NK-92 treated with Interleukin-12 subunit alpha and Interleukin-12 subunit beta, amount 100 ng/mL, for 24 hours (cell line): ENCODE results near the gene CLNK.

ENCODE experiments used
- DNase-seq: peaks from one replicate; lab custom pipeline; 2025; lab: John Stamatoyannopoulos, UW

CLNK gene

GRCh38 chr4:10701161-10701560 lies 16.6 kb upstream of the CLNK start:
- DNase-seq = no peak

DNA sequence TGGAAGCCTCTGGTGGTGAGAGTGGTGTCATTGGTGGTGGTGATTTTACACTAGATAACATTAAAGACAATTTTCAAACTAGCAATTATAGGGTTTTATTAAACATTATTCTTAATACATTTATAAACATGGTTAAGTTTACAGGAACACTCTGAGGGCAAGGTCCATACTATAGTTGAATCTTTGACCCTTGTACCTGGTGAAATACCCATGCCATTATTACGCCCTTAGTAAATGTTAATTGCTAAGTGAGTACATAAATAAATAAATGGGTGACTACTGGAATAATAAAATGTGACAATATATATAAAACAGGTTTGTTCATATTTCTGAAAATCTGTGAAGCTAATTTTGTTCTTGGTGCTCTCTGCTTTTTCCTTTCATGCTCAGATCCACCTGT lies 13.6 kb upstream of the CLNK start:
- no peak for DNase-seq

DNA sequence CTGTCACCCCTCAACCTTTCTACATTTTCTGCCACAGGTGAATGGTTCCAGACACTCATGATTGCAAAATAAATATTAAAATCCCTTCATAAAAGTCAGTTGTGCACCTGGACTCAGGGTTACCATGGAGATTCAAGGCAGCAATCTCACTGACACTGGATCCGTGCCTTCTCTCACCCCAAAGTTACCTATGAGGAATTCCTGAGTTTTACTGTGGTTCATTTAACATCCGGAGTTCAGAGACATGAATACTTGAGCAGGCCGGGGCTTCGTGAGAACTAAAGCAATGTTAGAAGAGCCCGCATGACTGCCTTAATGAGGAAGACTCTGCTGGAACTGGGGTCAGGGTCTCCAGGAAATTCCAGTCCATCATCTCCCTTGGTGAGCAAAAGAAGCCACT lies 12.5 kb upstream of the CLNK start:
- DNase-seq = no peak

GRCh38 chr4:10696253-10696652 lies 11.7 kb upstream of the CLNK start:
- no peak for DNase-seq

DNA sequence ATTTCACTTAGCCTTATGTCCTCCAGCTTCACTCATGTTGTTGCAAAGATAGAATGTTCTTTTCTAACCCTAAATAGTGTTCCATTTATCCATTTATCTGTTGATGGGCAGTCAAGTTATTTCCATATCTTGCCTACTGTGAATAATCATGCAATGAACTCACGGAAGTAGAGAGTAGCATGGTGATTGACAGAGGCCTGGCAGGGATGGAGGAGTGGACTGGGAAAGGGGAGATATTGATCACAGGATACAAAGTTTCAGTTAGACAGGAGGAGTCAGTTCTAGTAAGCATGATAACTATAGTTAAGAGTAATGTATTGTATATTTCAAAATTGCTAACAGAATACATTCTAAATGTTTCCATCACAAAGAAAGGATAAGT lies 10.3 kb upstream of the CLNK start:
- no peak for DNase-seq

DNA sequence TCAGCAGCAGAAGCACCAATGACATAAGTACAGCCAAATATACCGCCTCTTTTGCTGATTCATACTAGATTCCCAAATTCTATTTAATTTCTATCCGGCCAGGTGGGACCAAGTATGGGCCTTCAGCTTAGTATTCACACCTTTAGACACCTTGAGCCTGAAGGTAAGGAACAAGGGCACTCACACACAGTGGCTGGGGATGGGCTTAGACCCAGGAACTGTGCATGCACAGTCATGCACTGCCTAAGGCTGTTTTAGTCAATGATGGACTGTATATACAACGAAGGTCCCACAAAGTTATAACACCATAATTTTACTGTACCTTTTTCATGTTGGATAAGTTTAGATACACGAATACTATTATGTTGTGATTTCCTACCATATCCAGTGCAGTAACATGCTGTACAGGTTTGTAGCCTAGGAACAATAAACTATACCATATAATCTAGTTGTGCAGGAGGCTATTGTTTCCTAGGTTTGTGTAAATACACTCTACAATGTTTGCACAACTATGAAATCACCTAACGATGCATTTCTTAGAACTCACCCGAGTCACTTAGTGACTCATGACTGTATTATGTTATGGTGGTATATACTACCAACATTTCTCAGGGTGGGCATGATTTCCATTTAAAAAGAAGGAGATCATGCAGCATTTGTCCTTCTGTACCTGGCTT lies 9.7 kb upstream of the CLNK start:
- DNase-seq = no peak

GRCh38 chr4:10691651-10692050 lies 7.1 kb upstream of the CLNK start:
- no peak for DNase-seq

DNA sequence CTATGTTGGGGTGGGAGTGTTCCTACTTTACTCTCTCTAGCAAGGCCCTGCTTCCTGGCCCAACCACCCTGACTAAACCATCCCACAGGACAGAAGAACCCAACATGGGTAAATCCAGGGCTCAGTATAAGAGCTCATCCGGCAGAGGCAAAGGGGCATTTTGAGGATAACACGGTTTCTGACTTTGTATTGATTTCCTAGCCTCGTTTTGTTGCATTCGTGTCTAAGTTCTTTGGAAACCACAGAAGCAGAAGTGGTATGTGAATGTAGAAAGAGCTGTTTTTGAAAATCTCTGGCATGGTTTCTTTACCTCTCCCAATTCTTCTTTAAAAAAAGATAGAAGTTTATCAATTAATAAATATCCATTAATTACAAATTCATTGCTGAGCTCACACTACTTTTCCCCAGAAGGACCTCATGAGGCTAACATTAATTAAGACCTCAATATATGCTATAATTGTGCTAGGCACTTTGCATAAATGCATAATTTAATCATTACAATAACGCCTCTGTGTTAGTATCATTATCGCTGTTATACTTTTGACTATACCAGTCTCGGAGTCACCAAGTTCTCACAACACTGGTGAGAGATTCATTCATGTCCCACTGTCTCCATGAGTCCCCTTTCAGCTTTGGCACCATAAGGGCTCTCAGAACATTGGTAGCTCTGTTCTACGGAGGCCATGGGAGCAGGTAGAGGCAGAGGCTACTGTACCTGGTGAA lies 5.8 kb upstream of the CLNK start:
- no peak for DNase-seq

DNA sequence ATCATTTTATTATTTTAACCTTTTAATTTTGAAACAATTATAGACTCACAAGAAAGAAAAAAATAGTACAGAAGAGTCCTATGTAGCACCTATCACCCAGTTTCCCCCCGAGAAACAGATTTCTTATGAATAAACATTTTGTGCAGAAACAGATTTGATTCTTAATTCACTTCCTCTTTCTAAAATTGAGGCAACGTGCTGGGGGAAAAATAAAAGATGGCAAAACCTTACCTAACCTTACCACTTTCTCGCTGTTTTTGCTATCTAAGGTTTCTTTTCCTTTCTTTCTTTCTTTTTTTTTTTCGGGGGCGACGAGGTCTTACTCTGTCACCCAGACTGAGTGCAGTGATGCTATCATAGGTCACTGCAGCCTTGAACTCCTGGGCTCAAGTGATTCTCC lies 4.3 kb upstream of the CLNK start:
- DNase-seq = no peak

GRCh38 chr4:10688022-10688421 lies 3.5 kb upstream of the CLNK start:
- DNase-seq = no peak

- DNase-seq = no peak
Measured at GRCh38 chr4:10687526-10687925, 3.0 kb upstream of the CLNK start.

DNA sequence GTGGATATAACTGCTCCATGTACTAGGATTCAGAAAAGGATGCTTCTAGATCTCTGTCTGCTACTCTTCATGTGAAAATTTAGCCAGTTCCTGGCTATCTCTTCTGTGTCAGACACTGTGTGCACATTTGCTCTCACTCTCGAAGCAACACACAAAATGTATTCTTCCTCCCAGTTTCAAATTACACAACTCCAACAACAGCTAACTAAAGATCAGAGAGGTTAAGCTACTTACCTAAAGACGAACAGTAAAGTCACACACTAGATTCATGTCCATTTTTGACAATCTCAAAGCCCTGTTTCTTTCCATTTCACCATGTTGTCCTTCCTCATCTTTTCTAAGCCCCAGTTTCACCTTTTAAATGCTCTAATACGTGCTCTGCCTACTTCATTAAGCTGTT lies 2.2 kb downstream of the CLNK start:
- no peak for DNase-seq

- no peak for DNase-seq
Measured at GRCh38 chr4:10677796-10678497, 6.6 kb downstream of the CLNK start.

- DNase-seq = no peak
Measured at GRCh38 chr4:10673817-10674369, 10.7 kb downstream of the CLNK start.

- DNase-seq = no peak
Measured at GRCh38 chr4:10672379-10672778, 12.2 kb downstream of the CLNK start.

- DNase-seq = no peak
Measured at GRCh38 chr4:10671799-10672198, 12.8 kb downstream of the CLNK start.

- no peak for DNase-seq
Measured at GRCh38 chr4:10671366-10671765, 13.2 kb downstream of the CLNK start.

DNA sequence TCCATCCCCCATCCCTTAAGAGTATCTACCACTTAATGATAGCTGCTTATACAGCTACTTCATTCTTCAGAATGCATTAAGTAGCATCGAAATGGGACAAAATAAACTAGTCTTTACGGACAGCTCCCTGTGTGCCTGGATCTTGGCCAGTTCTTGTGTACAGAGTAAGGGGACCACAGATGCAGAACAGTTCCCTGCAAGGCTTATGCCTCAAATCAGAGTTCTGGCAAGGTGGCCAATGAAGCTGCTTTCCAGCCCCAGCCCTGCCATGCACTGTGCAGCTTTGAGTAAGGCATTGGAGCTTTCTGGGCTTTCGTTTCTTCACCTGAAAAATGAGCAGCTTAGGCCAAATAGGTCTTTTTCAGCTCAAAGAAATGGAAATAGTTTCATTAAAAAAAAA lies 14.2 kb downstream of the CLNK start:
- no peak for DNase-seq

- DNase-seq = no peak
Measured at GRCh38 chr4:10667701-10668326, 16.8 kb downstream of the CLNK start.

GRCh38 chr4:10666616-10667015 lies 18.0 kb downstream of the CLNK start:
- no peak for DNase-seq

DNA sequence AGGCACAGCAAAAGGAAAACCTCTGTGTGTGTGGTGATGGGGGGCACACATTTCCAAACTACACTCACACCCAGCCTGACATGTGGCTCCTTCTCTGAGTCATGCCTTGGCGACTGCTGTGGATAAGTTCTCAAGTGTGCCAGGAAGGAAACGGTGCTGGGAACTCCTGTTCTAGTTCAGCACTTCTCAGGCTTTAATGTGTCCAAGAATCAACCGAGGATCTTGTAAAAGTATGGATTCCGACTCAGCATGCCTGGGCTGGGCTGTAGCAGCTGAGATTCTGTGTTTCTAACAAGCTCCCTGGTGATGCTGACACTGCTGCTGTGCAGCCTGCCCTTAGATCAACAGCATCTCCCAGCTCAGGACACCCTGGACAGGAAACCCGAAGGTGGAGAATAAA lies 20.2 kb downstream of the CLNK start:
- DNase-seq = no peak

DNA sequence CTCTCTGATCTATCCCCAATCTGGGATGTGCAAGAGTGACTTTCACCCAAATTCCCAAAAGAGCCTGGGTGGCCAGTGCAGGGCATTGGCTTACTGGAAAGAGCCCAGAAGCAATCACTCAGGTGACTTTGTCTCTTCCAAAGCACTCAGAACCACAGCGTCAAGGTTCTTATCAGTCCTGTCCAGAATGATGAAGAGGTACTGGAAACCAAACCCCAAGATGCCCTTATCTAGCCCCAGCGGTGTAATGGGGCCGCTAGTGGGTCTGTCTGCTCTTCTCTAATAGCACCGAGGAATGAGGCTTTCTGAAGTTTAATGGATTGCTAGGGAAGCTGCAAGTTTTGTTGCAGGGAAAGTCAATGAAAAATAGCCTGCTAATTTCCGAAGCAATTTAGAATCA lies 21.6 kb downstream of the CLNK start:
- DNase-seq = no peak

DNA sequence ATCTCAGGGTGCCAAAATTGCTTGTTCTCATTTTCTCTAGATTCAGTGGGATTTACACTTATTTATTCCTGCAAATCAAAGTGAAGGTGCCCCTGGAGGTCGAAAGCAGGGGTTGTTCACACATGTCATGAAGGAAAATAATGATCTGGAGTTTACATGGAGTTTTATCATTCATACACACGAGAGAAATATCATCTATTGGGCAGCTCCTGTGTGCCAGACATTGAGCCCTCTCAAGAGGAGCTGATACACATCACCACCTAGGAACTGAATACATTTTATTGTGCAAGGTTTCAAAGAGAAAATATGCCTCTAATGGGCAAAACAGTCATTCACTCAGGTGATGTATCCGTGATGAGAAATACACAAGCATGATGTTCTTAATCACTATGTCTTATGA lies 23.5 kb downstream of the CLNK start:
- no peak for DNase-seq
